IPS-18c (cell line): Measurements from ENCODE around the gene SUMF1.
"Not testable (repeated sequence)": the region's sequence is repeated elsewhere in the genome, so short reads cannot be mapped to it uniquely, and the experiment has no call there.

Source experiments
- H3K4me3 ChIP-seq: 2 replicates; pipeline ENCODE4 v1.7.0; 2013; ENCODE audit warnings: low read depth, mild to moderate bottlenecking, low read length, moderate library complexity; ENCODE audit not compliant: insufficient read depth
- H3K9me3 ChIP-seq: one replicate; pipeline ENCODE4 v1.6.1; 2013; ENCODE audit warnings: mild to moderate bottlenecking, low read length, moderate library complexity; ENCODE audit not compliant: control insufficient read depth, insufficient read depth

SUMF1 gene

GRCh38 chr3:4340411-4341335 lies 126.4 kb downstream of the SUMF1 start:
- Histone ChIP-seq H3K9me3 (no peaks in the 10 kb centered on the region), H3K4me3 (no peak overlapping the region)

- H3K9me3 ChIP-seq = no peaks in the 10 kb centered on the region
Observed at GRCh38 chr3:4340077-4340410, 127.0 kb downstream of the SUMF1 start.

DNA sequence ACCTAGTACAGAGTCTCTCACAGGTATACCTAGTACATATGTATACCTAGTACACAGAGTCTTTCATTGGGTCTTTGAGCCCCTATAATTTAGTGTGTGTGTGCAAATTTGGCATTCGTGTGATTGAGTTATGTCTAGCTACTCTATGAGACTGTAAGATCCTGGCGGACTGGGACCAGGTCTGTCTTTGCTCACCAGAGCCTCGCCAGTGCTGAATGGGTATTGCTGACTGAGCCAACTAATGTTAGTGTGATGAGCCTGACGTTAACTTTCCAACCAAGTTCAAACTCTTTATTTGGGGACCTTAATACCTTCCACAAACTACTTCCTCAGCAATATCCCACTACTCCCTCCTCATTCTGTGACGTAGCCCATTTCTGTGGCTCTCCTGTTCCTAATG lies 128.3 kb downstream of the SUMF1 start:
- H3K9me3 ChIP-seq = no peaks in the 10 kb centered on the region
- H3K4me3 ChIP-seq = no peak overlapping the region; the same call in 1 of the 2 replicates

More at GRCh38 chr3:4340077-4340410, 127.0 kb downstream of the SUMF1 start:
- no peak overlapping the region for H3K4me3 ChIP-seq

- H3K9me3 ChIP-seq = no peaks in the 10 kb centered on the region
Observed at GRCh38 chr3:4336850-4337546, 130.1 kb downstream of the SUMF1 start.

DNA sequence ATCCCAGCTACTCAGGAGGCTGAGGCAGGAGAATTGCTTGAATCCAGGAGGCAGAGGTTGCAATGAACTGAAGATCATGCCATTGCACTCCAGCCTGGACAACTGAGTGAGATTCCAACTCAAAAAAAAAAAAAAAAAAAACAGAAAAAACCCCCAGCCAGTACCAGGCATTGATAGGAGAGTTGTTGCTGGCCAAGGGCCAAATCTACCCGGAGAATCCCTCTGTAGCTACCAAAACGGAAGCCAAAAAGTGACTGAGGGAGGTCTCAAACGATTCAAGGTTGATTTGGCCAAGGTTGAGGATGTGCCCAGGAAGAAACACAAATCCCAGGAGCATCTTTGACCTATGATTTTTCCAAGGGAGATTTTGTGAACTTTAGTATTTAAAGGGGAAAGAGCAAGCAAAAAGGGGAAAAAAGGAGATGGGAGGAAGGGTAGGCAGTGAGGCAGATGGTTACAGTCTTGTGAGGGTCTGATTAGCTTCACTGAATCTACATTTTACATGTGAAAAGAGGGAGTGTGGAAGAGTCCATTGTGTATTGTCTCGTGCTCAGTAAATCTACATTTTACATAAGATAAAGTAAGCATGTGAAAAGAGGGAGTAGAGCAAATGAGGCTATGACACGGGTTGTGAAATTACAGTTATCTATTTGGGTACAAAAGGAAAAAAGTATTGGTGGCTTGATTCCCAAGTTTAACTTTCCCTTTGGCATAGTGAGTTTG lies 131.1 kb downstream of the SUMF1 start:
- no peaks in the 10 kb centered on the region for H3K9me3 ChIP-seq
- H3K4me3 ChIP-seq = no peak overlapping the region

More at GRCh38 chr3:4336850-4337546, 130.1 kb downstream of the SUMF1 start:
- H3K4me3 ChIP-seq = no peak overlapping the region

DNA sequence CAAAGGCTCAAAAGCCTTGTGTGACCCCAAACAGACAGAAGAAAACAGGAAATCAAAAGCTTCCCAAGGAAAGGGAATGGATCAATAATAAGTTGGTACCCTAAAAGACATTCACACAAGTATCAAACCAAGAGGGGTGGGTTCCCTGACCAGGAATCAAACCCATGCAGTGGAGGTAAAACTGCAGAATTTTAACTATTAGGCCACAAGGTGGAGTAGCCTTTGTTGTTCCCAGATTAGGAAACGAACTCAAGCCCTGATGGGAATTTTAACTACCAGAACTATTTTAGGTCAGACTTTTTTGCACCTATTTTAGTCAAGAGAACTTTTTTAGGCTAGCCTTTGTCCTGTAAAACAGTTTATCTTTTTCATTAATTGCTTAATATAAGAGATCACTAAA lies 132.5 kb downstream of the SUMF1 start:
- Histone ChIP-seq H3K4me3 (no peak overlapping the region), H3K9me3 (no peaks in the 10 kb centered on the region)

DNA sequence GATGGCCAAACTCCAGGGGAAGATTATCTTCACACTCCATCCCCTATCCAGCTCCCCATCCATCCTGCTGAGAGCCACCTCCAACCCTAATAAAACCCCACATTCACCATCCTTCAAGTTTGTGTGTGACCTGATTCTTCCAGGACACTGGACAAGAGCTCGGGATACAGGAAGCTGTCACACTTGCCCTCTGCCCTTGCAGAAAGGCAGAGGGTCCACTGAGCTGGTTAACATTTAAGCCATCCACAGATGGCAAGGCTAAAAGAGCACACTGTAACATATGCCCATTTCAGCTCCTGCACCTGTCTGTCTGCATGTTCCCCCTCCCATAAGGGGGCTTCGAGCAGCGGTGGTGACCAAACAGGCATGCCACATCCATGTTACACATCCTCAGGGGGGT lies 134.1 kb downstream of the SUMF1 start:
- Histone ChIP-seq H3K4me3 (no peak overlapping the region), H3K9me3 (peaks cover 5% of the 10 kb centered on the region)

DNA sequence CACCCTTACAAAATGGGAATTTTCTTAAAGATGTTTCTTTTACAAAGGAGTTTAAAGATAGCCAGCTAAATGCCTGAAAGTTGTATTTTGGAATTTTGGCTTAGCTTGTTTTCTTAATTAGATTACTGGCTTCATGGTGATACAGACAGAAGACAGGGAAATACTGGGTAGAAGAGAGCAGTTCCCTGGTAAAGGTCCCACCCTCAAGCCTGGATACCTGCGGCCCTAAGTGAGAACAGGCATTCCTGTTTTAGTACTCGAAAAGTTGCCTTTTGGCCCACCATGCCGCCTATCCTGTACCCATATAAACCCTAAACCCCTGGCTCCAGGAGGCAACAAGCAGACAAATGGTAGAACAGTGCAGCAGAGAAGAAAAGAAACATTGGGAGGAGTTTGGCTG lies 134.5 kb downstream of the SUMF1 start:
- Histone ChIP-seq H3K4me3 (no peak overlapping the region), H3K9me3 (peaks cover 7% of the 10 kb centered on the region)

GRCh38 chr3:4332111-4332510 lies 135.0 kb downstream of the SUMF1 start:
- Histone ChIP-seq H3K4me3 (no peak overlapping the region), H3K9me3 (peaks cover 7% of the 10 kb centered on the region)

- not testable (repeated sequence) for H3K9me3 ChIP-seq, H3K4me3 ChIP-seq
Observed at GRCh38 chr3:4329806-4330205, 137.3 kb downstream of the SUMF1 start.

DNA sequence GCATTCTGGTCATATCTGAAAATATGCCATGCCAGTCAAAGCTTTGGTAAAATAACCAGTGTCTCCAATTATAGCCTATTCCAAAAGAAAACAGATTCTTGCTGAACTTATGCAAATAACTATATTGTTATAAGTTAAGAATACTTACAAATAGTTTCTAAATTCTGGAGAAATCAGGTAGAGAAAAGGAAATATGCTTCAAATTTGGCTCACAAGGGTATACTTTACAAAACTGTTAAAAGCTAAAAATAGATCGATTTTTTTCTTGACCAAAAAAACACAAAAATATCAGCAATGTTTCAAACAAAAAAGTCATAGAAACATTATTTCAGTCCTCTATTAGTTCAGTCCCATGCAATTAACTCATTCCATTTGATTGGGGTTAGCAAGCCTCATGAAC lies 140.2 kb downstream of the SUMF1 start:
- Histone ChIP-seq H3K9me3 (peaks cover 7% of the 10 kb centered on the region), H3K4me3 (no peak overlapping the region)

DNA sequence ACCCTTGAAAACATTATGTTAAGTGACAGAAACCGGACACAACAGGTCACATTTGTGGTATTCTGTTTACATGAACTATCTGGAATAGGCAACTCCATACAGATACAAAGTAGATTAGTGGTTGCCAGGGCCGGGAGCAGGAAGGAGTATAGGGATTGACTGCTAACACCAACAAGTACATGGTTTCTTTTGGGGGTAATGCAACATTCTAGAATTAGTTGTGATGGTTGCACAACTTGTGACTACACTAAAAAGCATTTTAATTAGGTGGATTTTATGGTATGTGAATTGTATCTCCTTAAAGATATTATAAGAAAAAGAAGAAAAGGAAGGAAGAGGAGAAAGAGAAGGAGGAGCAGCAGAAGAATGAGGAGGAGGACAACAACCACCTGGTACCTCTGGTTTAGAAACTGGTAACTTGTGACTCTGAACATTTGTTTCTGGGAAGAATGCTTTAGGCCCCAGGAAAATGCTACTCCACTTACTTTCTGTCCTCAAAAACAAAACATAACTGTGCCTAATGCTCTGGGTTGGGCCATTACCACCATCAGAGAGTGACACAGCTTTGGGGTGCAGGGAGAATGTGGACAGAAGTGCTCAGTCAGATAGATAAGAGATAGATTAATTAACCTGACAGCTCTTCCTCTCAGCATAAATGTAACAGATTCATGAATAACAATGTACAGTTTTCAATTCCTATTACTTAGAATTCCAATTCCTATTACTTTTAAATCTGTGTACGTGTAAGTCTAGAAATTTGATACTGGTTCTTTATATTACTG lies 143.6 kb downstream of the SUMF1 start:
- Histone ChIP-seq H3K9me3 (peaks cover 2% of the 10 kb centered on the region), H3K4me3 (no peak overlapping the region)

GRCh38 chr3:4322635-4323034 lies 144.4 kb downstream of the SUMF1 start:
- no peak overlapping the region for H3K4me3 ChIP-seq
- H3K9me3 ChIP-seq = no peaks in the 10 kb centered on the region

DNA sequence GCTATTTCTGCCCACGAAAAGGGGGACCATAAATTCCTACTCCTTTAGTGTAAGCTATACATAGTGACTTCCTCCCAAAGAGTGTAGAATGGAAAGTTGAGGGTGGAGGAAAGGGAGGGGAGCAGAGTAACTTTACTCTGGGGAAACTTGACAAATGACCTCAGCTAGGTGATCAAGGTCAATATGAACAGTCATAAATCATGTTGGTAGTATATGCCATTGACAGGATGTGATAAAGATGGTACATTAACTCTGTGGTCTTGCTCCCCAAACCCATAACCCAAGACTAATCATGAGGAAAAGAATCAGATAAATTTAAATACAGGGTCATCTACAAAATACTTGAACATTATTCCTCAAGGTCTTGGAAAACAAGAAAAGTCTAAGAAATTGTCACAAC lies 145.3 kb downstream of the SUMF1 start:
- Histone ChIP-seq H3K9me3 (no peaks in the 10 kb centered on the region), H3K4me3 (no peak overlapping the region)

DNA sequence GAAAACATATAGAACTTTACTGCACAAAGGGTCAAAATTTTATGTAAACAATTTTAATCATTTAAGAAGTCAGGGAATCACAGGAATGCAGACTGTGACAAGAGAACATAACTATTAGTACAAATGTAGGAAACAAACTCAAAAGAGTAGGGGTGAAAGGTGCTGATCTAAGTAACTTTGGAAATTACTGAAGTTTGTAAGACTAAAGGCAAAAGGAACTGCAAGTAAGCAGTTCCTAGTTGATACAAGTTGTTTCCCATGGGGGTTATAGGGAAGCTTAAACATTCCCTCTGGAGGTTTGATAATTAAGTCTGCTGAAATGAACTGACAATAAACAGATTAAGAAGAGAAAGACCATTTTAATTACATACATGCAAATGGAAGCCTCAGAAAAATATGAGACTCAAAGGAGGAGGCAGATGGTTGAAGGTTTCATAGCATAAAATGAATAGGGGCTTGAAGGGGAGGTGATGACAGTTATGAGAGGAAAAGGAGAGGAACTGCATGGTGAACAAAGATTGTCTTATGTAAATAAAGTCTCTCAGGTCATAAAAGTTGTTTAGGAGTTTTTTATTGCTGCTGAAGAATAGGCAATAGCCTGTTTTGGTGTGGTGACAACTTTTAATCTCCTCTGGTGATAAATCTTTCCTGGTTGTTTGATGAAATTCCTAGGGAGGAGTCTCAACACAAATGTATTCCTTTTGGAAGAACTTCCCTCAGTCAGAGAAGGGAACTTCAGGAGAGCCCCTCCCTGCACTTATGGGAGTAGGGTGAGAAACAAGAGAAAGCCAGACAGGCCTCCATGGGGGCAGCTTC lies 146.8 kb downstream of the SUMF1 start:
- no peaks in the 10 kb centered on the region for H3K9me3 ChIP-seq

GRCh38 chr3:4314688-4315087 lies 152.4 kb downstream of the SUMF1 start:
- Histone ChIP-seq H3K9me3 (no peaks in the 10 kb centered on the region), H3K4me3 (no peak overlapping the region)

More for the DNA sequence above, 146.8 kb downstream of the SUMF1 start:
- H3K4me3 ChIP-seq = no peak overlapping the region
